Lung (tissue), 12 donors: ENCODE measurements around the gene KRTAP10-1. TPM values are rescaled to one million over a fixed set of nuclear protein-coding genes. Genes with fewer than 3 reads are reported as not detected.

Experiments
- ATAC-seq: fragments of 200-7000 bp; cut with Tn5 transposase; one replicate; pipeline ENCODE4 v1.9.1; 2020; ENCODE audit warnings: moderate number of reproducible peaks; ENCODE audit not compliant: insufficient read depth, low FRiP score
- DNase-seq, 3 donors: peaks; one replicate each; pipeline ENCODE4 v3.0.0-alpha.2; 2013 to 2017
- H3K27ac ChIP-seq, 2 donors: one replicate each; pipeline ENCODE4 v1.5.1; 2013; ENCODE audit warnings: mild to moderate bottlenecking in 2 of 2, moderate library complexity in 2 of 2, control low read depth in 1 of 2, inconsistent platforms in 1 of 2, low read depth in 1 of 2, low read length in 1 of 2
- H3K27me3 ChIP-seq, 3 donors: one replicate each; pipeline ENCODE4 v1.5.1; 2013; ENCODE audit warnings: low read length in 2 of 3; ENCODE audit not compliant: control insufficient read depth in 3 of 3, insufficient read depth in 3 of 3
- H3K36me3 ChIP-seq, 4 donors: one replicate each; pipeline ENCODE4 v1.5.1; 2013; ENCODE audit warnings: low read length in 4 of 4, mild to moderate bottlenecking in 1 of 4, moderate library complexity in 1 of 4; ENCODE audit not compliant: control insufficient read depth in 4 of 4, insufficient read depth in 4 of 4
- H3K4me1 ChIP-seq, 5 donors: one replicate each; pipeline ENCODE4 v1.5.1; 2013; ENCODE audit warnings: low read length in 5 of 5, mild to moderate bottlenecking in 2 of 5, moderate library complexity in 1 of 5; ENCODE audit not compliant: control insufficient read depth in 5 of 5, insufficient read depth in 5 of 5
- H3K4me3 ChIP-seq: one replicate; pipeline ENCODE4 v1.5.1; 2013; ENCODE audit warnings: mild to moderate bottlenecking, control low read depth, moderate library complexity
- H3K9ac ChIP-seq, 2 donors: one replicate each; pipeline ENCODE4 v1.5.1; 2013; ENCODE audit warnings: low read length in 2 of 2, control low read depth in 1 of 2; ENCODE audit not compliant: insufficient read depth in 1 of 2
- H3K9me3 ChIP-seq, 4 donors: one replicate each; pipeline ENCODE4 v1.5.1; 2013; ENCODE audit warnings: low read length in 3 of 4, mild to moderate bottlenecking in 1 of 4, moderate library complexity in 1 of 4; ENCODE audit not compliant: control insufficient read depth in 4 of 4, insufficient read depth in 3 of 4
- CTCF ChIP-seq: IDR thresholded peaks from 2 replicates; pipeline ENCODE4 v1.5.1; 2012; ENCODE audit warnings: mild to moderate bottlenecking; ENCODE audit errors: control extremely low read depth, extremely low read depth
- WGBS, 2 donors: extraction: QIAGEN DNeasy Blood & Tissue Kit; methylation state at CpG; one replicate each; pipeline ENCODE4 v1.1.7; 2013; 5-methylcytosine and 5-hydroxymethylcytosine counted together
- polyA plus RNA-seq, 2 donors: library from polyadenylated mRNA; stranded (reverse); fragments of 200-250 nt; gene quantifications; one replicate each; pipeline ENCODE4 v1.2.1, GENCODE V29; 2013
- total RNA-seq, 2 donors: library from RNA; depleted of rRNA in 1 of 2; stranded (reverse); fragments of >200 nt in 1 of 2; gene quantifications; one replicate each; pipeline ENCODE4 v1.2.1, GENCODE V29; 2014 to 2021
- donor health status: control.
- donor health status: control.
- donor health status: Bipolar disorder and iron deficiency.
- donor health status: healthy.
- donor health status: DM: yes; HTN: yes; CAD: no.

The KRTAP10-1 gene
- total and polyA plus RNA-seq, 4 donors: not detected

GRCh38 chr21:44511219-44511937 is 28.6 kb downstream of the KRTAP10-1 start:
- no peak for DNase-seq
- peaks cover 0 to 4% (median 0%) of the 10 kb centered on the region in 3 donors for H3K27me3 ChIP-seq

GRCh38 chr21:44510508-44511218 is 29.3 kb downstream of the KRTAP10-1 start:
- Histone ChIP-seq H3K4me3 (no peak overlapping the region), H3K27me3 (peaks cover 0 to 4% (median 0%) of the 10 kb centered on the region in 3 donors), H3K9ac (no peak overlapping the region), H3K4me1 (peaks cover 0 to 4% (median 0%) of the 10 kb centered on the region in 5 donors), H3K36me3 (no peaks in the 10 kb centered on the region), H3K9me3 (peaks cover 0 to 3% (median 0%) of the 10 kb centered on the region in 4 donors), H3K27ac (no peak overlapping the region)
- peak; percentile 42 for ATAC-seq
- 11 to 17% methylated on average over 34 to 36 of the region's 36 CpGs for WGBS, 2 donors
- peak; percentile 33 to 68 (median 58) for DNase-seq
- peak; percentile 62 for TF ChIP-seq CTCF

More at GRCh38 chr21:44511219-44511937, 28.6 kb downstream of the KRTAP10-1 start:
- no peaks in the 10 kb centered on the region for H3K36me3 ChIP-seq
- TF ChIP-seq CTCF: no peak
- ATAC-seq: no peak
- no peak overlapping the region for H3K4me3 ChIP-seq
- H3K9ac ChIP-seq: no peak overlapping the region
- H3K27ac ChIP-seq: no peak overlapping the region
- H3K9me3 ChIP-seq: no peaks in the 10 kb centered on the region
- 91 to 92% methylated on average over 11 of the region's 11 CpGs for WGBS, 2 donors
- peaks cover 0 to 4% (median 0%) of the 10 kb centered on the region in 5 donors for H3K4me1 ChIP-seq

GRCh38 chr21:44510109-44510507 is 29.9 kb downstream of the KRTAP10-1 start:
- H3K4me1 ChIP-seq: peaks cover 0 to 4% (median 0%) of the 10 kb centered on the region in 5 donors
- no peak overlapping the region for H3K4me3 ChIP-seq
- WGBS, 2 donors: 57 to 61% methylated on average over 18 of the region's 18 CpGs
- H3K27me3 ChIP-seq: peaks cover 0 to 4% (median 0%) of the 10 kb centered on the region in 3 donors
- no peak for TF ChIP-seq CTCF
- peaks cover 0 to 3% (median 0%) of the 10 kb centered on the region in 4 donors for H3K9me3 ChIP-seq
- ATAC-seq: no peak
- DNase-seq: no peak
- no peak overlapping the region for H3K27ac ChIP-seq
- H3K36me3 ChIP-seq: no peaks in the 10 kb centered on the region
- no peak overlapping the region for H3K9ac ChIP-seq
